ENCODE results near the gene DNAAF8.

DNA sequence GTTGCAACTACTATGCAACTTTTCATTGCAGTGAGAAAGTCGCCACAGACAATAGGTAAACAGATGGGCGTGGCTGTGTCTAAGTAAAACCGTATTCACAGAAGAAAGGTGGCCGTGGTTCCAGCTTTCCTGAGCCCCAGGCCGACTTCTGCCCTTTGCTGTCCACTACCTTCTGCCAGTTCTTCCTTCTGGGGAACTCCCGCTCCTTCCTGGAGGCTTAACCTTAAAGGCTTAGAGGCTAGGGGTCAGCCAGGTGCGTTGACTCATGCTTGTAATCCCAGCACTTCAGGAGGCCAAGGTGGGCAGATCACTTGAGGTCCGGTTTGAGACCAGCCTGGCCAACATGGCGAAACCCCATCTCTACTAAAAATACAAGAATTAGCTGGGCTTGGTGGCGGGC lies 55.9 kb downstream of the DNAAF8 start:
- TF ChIP-seq, protein P1, sequence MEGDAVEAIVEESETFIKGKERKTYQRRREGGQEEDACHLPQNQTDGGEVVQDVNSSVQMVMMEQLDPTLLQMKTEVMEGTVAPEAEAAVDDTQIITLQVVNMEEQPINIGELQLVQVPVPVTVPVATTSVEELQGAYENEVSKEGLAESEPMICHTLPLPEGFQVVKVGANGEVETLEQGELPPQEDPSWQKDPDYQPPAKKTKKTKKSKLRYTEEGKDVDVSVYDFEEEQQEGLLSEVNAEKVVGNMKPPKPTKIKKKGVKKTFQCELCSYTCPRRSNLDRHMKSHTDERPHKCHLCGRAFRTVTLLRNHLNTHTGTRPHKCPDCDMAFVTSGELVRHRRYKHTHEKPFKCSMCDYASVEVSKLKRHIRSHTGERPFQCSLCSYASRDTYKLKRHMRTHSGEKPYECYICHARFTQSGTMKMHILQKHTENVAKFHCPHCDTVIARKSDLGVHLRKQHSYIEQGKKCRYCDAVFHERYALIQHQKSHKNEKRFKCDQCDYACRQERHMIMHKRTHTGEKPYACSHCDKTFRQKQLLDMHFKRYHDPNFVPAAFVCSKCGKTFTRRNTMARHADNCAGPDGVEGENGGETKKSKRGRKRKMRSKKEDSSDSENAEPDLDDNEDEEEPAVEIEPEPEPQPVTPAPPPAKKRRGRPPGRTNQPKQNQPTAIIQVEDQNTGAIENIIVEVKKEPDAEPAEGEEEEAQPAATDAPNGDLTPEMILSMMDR (conservative IDR thresholded peaks at IDR 0.05; ENCODE audit: low read depth, low read length) = no peak
- TF ChIP-seq RCOR1 (IDR thresholded peaks at IDR 0.05; ENCODE audit: insufficient replicate concordance, low read length) (no peak), SMC3 (IDR thresholded peaks at IDR 0.05; ENCODE audit: low read depth, low read length) (no peak), FOS (IDR thresholded peaks at IDR 0.05; ENCODE audit: low read depth, low read length) (no peak), POLR2A (IDR thresholded peaks at IDR 0.05; ENCODE audit: low read depth, low read length) (no peak), CEBPB (IDR thresholded peaks at IDR 0.05; ENCODE audit: low read depth, low read length) (no peak)

All from IMR-90 (cell line).